T-helper 22 cell (primary cell): ENCODE data around the gene PLK4.
"Not testable (repeated sequence)": the region's sequence is repeated elsewhere in the genome, so short reads cannot be mapped to it uniquely, and the experiment has no call there.

Experiments used
- DNase-seq: peaks from one replicate; pipeline ENCODE4 v3.0.0-alpha.2; 2020; ENCODE audit warnings: low read depth

The PLK4 gene

DNA sequence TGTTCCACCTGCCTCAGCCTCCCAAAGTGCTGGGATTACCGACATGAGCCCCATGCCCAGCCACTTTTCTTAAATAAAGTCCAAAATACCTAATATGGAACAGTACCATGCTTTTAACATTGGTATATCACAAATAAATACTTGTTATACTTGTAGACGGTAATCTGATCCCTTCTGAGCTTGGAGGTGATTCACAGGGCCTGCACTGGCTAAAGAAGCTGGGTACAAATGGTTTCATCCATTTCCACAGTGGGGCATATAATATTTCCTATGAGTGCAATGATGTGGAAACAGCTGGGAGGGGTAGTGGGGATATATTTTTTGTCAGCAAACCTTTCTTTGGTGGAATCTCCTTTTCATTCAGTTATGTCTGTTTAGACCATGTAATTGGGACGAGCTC is 35.8 kb downstream of the PLK4 start:
- no peak for DNase-seq

DNA sequence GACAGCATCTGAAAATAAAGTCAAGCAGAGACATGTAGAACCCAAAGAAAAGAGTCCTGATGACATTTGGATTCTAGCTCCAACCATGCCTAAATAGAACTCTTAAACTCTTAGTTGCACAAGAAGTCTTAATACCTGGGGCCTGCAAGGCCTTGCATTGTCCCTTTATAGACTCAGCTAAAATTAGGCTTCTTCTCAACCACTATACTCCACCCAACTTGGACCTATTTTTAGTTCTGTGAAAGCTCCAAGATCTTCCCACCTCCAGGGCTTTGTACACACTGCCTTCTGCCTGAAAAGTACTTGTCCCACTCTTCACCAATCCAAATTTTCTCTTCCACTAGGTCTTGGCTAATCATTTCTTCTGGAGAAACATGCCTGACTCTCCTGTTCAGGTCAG is 36.5 kb downstream of the PLK4 start:
- DNase-seq = no peak

DNA sequence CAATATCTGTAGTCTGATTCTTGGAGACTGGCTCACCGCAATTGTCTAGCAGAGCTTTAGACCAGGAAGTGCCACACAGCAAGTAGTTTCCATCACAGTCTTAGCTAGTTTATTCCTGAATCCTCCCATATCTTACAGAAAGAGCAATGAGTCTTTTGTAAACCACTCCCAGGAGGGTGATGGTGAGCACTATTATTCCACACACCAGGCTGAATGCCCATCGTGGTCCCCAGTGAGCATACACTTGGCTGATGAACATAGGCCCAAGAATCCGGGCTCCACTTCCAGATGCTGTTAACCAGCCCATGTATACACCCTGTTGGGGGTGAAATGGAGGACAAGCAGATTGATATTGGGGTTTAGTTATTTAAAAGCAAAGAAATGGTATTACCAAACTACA is 39.8 kb downstream of the PLK4 start:
- DNase-seq = no peak

DNA sequence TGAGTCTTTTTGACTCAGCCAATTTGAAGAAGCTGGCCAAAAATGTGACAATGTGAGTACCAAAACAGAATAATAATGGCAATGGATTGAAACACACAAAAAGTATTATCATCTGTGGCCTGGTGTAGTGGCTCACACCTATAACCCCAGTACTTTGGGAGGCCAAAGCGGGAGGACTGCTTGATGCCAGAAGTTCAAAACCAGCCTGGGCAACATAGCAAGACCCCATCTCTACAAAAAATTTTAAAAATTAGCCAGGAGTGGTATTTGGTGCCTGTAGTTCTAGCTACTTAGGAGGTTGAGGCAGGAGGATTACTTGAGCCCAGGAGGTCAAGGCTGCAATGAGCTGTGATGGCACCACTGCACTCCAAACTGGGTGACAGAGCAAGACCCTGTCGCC is 41.5 kb downstream of the PLK4 start:
- DNase-seq = no peak

DNA sequence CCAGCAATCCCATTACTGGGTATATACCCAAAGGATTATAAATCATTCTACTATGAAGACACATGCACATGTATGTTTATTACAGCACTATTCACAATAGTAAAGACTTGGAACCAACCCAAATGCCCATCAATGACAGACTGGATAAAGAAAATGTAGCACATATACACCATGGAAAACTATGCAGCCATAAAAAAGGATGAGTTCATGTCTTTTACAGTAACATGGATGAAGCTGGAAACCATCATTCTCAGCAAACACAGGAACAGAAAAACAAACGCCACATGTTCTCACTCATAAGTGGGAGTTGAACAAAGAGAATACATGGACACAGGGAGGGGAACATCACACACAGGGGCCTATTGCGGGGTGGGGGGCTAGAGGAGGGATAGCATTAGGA is 45.0 kb downstream of the PLK4 start:
- DNase-seq = not testable (repeated sequence)

DNA sequence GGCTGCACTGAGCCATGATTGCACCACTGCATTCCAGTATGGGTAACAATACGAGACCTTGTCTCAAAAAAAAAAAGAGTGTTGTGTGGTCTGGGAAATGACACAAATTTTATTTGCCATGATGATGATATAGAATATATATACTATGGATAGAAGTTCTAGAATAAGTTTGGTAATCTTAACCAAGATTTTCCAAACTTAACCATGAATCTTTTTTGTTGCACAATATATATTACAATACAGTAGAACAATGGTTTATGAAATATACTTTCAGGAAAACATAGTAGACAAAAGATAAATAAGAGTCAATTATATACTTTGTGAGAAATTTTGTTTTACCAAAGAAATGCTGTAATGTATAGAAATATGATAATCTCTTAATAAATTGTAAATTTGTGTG is 49.5 kb downstream of the PLK4 start:
- DNase-seq = no peak

DNA sequence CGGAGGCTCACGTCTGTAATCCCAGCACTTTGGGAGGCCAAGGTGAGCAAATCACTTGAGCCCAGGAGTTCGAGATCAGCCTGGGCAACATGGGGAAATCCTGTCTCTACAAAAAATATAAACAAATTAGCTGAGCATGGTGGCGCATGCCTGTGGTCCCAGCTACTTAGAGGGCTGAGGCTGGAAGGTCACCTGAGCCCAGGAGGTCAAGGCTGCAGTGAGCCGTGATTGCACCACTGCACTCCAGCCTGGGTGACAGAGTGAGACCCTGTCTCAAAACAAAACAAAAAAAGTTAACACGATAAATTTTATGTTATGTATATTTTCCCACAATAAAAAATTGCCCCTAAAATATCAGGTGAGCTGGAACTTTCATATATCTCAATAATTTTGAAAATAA is 51.1 kb downstream of the PLK4 start:
- not testable (repeated sequence) for DNase-seq

DNA sequence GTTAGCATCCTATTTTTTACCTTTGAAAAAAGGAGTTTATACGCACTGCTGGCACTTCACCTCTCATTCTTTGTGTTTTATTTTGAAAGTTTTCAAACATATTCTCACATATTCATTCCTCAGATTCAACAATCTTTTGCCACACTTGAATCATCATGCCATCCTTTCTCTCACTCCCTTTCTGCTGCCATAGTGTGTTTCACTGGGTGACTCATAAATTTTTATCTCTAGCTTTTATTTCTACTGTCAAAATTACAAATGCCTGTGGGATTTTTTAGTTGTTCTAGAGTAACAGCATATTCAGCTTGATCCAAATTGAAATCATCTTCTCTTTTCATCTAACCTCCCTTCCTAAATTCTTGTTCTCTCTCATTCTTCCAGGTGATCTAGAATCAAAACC is 56.3 kb downstream of the PLK4 start:
- no peak for DNase-seq
